Fibroblast of pulmonary artery (primary cell): Measurements from ENCODE around the gene CDH23.

Experiments used
- DNase-seq: peaks from one replicate; pipeline ENCODE4 v3.0.0-alpha.2; 2010; ENCODE audit warnings: low read depth
- H3K4me3 ChIP-seq: replicated peaks from 2 replicates; pipeline ENCODE4 v1.5.1; 2011; ENCODE audit warnings: low read depth, mild to moderate bottlenecking, control low read depth, low read length, moderate library complexity
- TF ChIP-seq, protein P1 (sequence below): IDR thresholded peaks from 2 replicates; pipeline ENCODE4 v1.5.1; 2011; ENCODE audit warnings: mild to moderate bottlenecking, control low read depth, low read length, inconsistent platforms; ENCODE audit errors: missing control alignments

Gene CDH23

DNA sequence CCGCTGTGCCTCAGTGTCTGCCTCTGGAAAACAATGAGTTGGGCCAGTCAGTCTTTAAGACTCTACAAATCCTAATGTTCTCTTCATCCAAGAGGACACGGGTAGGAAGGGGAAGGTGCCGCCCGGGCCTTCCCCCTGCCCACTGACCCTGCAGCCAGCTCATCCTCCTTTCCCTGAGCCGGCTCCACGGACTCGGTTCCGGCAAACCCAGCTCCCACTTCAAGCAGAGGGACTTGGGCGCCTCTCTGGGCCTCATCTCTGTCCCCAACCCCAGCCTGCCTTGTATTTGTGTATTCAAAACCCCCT lies 227.2 kb downstream of the CDH23 start:
- no peak for DNase-seq
- TF ChIP-seq, protein P1, sequence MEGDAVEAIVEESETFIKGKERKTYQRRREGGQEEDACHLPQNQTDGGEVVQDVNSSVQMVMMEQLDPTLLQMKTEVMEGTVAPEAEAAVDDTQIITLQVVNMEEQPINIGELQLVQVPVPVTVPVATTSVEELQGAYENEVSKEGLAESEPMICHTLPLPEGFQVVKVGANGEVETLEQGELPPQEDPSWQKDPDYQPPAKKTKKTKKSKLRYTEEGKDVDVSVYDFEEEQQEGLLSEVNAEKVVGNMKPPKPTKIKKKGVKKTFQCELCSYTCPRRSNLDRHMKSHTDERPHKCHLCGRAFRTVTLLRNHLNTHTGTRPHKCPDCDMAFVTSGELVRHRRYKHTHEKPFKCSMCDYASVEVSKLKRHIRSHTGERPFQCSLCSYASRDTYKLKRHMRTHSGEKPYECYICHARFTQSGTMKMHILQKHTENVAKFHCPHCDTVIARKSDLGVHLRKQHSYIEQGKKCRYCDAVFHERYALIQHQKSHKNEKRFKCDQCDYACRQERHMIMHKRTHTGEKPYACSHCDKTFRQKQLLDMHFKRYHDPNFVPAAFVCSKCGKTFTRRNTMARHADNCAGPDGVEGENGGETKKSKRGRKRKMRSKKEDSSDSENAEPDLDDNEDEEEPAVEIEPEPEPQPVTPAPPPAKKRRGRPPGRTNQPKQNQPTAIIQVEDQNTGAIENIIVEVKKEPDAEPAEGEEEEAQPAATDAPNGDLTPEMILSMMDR = no peak
- H3K4me3 ChIP-seq = no peak overlapping the region

DNA sequence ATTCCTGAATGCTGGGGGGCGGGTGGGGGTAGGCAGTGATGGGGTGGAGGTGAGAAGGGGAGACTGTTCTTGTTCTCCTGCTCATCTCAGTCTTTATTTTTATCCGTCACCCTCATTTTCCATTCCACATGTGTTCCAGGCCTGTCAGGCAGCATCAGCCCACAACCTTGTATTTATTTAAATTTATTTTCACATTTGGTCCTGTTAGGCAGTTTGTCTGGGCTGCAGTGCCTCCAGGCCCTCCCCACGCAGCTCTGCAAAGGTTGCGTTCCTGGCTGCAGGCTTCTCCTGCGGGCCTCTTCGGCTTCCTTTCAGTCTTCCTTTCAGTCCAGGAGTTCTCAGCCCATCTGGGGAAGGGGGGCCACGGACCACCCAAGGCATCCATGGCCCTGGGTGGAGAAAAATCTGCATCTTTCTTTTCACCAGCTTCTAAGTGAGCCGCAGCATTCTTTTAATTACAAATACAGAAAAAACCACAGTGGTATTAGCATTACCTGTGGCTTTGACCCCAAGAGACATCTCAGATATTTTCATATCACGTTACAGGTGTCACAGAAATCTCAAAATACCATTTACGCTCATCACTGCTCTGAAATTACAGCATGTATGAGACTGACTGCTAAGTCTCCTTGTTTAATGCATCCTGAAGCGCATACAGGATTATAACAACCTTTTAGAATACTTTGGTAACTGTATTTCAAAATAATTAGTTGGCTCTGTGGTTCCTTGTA lies 228.9 kb downstream of the CDH23 start:
- no peak overlapping the region for H3K4me3 ChIP-seq
- no peak for DNase-seq
- TF ChIP-seq, protein P1 = no peak

DNA sequence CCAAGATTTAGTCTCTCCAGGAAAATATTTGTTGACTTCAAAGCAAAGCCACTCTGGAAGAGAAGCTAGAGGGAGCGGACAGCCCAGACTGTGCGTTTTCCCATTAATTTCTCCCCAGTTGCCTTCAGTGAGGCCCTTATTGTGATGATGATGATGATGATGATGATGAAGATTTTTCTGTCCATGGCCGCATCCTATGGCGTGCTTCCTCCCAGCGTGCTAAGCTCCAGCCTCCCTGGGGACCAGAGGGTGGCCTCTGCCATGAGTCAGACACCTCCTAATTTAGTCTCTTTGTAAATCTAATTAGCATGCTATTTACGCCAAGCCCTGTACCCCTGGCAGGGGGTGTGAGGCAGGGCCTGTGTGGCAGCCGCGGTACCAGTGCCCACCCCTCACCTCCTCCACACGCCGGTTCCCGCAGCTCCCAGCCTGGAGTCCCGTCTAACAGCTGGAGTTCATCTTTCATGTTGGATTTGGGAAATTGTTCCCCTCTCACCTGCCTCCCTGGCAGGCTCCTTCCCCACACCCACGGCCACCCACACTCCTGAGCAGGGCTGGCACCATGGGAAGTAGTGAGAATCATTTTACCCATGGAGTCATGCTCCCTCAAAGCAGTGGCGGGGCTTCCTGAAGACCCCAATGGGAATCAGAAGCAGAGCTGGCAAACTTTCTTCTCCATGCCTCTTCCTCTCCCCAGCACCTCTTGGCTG lies 230.7 kb downstream of the CDH23 start:
- TF ChIP-seq, protein P1 = no peak
- no peak for DNase-seq

DNA sequence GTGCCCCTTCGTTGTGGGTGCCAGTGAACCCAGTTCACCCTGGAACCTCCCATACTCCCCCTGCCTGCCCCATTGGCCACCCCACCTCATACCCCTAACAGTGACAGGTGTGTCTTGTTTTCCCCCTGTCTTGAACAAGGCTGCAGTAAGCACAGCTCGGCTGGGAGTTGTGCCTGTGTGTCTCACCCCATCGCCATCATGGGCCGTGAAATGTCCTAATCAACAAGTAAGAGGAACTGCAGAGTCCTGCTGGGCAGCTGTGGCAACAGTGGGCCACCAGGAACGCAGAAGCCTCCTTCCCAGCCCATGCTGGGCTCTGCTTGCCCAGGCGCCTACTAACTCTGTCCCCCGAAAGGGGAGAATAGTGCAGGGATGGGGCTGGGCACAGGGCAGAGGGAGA lies 231.2 kb downstream of the CDH23 start:
- DNase-seq = no peak
- TF ChIP-seq, protein P1 = no peak
- H3K4me3 ChIP-seq = no peak overlapping the region

More for the DNA sequence above, 230.7 kb downstream of the CDH23 start:
- no peak overlapping the region for H3K4me3 ChIP-seq

DNA sequence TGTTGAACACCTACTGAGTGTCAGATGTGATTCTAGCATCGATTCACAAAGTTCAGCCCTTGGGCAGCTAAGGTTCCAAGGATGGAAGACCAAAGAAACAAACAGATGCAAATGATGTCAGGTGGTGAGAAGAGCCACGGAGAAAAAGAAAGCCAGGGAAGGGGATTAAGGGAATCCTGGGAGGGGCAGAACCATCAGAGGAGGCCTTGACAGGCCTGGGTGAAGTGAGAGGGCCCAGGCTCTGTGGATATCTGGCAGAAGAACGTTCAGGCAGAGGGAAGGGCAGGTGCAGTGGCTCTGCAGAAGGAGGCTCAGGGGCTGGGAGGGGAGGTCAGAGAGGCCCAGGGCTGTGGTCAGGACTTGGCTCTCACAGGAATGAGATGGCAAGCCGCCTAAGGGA lies 232.4 kb downstream of the CDH23 start:
- no peak overlapping the region for H3K4me3 ChIP-seq
- TF ChIP-seq, protein P1 = no peak
- no peak for DNase-seq

DNA sequence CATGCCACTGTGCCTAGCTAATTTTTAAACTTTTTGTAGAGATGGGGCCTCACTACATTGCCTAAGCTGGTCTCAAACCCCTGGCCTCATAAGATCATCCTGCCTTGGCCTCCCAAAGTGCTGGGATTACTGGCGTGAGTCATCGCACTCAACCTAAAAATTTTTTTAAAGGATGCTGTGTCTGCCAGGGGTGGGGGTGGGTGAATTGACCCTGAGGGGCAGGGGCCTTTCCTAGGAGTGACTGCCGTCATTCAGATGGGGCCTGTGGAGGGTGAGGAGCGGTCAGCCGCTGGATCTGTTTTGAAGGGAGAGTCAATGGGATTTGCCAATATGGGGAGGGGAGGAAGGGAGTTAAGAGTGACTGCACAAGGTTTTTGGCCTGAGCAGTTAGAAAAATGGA lies 233.4 kb downstream of the CDH23 start:
- H3K4me3 ChIP-seq = no peak overlapping the region
- no peak for DNase-seq
- TF ChIP-seq, protein P1 = no peak
